H9 (cell line): ENCODE measurements around the gene GPR87. TPM values are rescaled to one million over a fixed set of nuclear protein-coding genes. Genes with fewer than 3 reads are reported as not detected.

Experiments used
- DNase-seq: peaks from one replicate; pipeline ENCODE4 v3.0.0-alpha.2; 2017
- H2AFZ ChIP-seq: one replicate; pipeline ENCODE4 v1.6.1; 2013; ENCODE audit warnings: mild to moderate bottlenecking, low read length, control low read depth, moderate library complexity
- H2AK5ac ChIP-seq: 2 replicates; pipeline ENCODE4 v1.6.1; 2013; ENCODE audit warnings: low read length, control low read depth, mixed read lengths; ENCODE audit not compliant: insufficient read length
- H2BK120ac ChIP-seq: one replicate; pipeline ENCODE4 v1.6.1; 2013; ENCODE audit warnings: low read depth, mild to moderate bottlenecking, low read length, control low read depth, inconsistent platforms; ENCODE audit not compliant: poor library complexity, severe bottlenecking
- H2BK12ac ChIP-seq: 2 replicates; pipeline ENCODE4 v1.6.1; 2013; ENCODE audit warnings: low read length, control low read depth, mixed read lengths, low read depth; ENCODE audit not compliant: insufficient read length
- H2BK15ac ChIP-seq: 2 replicates; pipeline ENCODE4 v1.6.1; 2013; ENCODE audit warnings: low read depth, low read length, control low read depth
- H2BK20ac ChIP-seq: one replicate; pipeline ENCODE4 v1.6.1; 2013; ENCODE audit warnings: low read depth, mild to moderate bottlenecking, low read length, control low read depth, inconsistent platforms; ENCODE audit not compliant: poor library complexity, severe bottlenecking
- H2BK5ac ChIP-seq: 2 replicates; pipeline ENCODE4 v1.6.1; 2013; ENCODE audit warnings: low read length, control low read depth, mixed read lengths; ENCODE audit not compliant: insufficient read length
- H3K14ac ChIP-seq: 2 replicates; pipeline ENCODE4 v1.6.1; 2013; ENCODE audit warnings: low read length, control low read depth; ENCODE audit not compliant: insufficient read depth
- H3K18ac ChIP-seq: 2 replicates; pipeline ENCODE4 v1.6.1; 2013; ENCODE audit warnings: low read depth, mild to moderate bottlenecking, mixed read lengths, low read length, control low read depth; ENCODE audit not compliant: insufficient read length
- H3K23ac ChIP-seq: 2 replicates; pipeline ENCODE4 v1.6.1; 2013; ENCODE audit warnings: low read length, control low read depth, mixed read lengths, low read depth; ENCODE audit not compliant: insufficient read length
- H3K23me2 ChIP-seq: 2 replicates; pipeline ENCODE4 v1.6.1; 2013; ENCODE audit warnings: low read depth, mild to moderate bottlenecking, mixed read lengths, low read length, control low read depth; ENCODE audit not compliant: insufficient read length, poor library complexity, severe bottlenecking
- H3K27ac ChIP-seq: 2 replicates; pipeline ENCODE4 v1.5.1; 2013; ENCODE audit warnings: low read length, control low read depth, mixed read lengths, low read depth; ENCODE audit not compliant: insufficient read length
- H3K27me3 ChIP-seq: 2 replicates; pipeline ENCODE4 v1.6.1; 2013; ENCODE audit warnings: low read length, control low read depth, inconsistent platforms; ENCODE audit not compliant: insufficient read depth
- H3K4ac ChIP-seq: 2 replicates; pipeline ENCODE4 v1.6.1; 2013; ENCODE audit warnings: low read depth, mild to moderate bottlenecking, control low read depth, inconsistent platforms, low read length, moderate library complexity
- H3K4me1 ChIP-seq: 2 replicates; pipeline ENCODE4 v1.6.1; 2013; ENCODE audit warnings: low read length, control low read depth, inconsistent platforms; ENCODE audit not compliant: insufficient read depth
- H3K4me2 ChIP-seq: 2 replicates; pipeline ENCODE4 v1.6.1; 2013; ENCODE audit warnings: low read length, control low read depth, mixed read lengths; ENCODE audit not compliant: insufficient read length, insufficient read depth
- H3K56ac ChIP-seq: 2 replicates; pipeline ENCODE4 v1.6.1; 2013; ENCODE audit warnings: low read depth, mild to moderate bottlenecking, mixed read lengths, low read length, control low read depth; ENCODE audit not compliant: insufficient read length
- H3K79me1 ChIP-seq: 2 replicates; pipeline ENCODE4 v1.6.1; 2013; ENCODE audit warnings: low read depth, mild to moderate bottlenecking, moderate library complexity, low read length, control low read depth, inconsistent platforms; ENCODE audit not compliant: insufficient read depth, poor library complexity, severe bottlenecking
- H3K79me2 ChIP-seq: 2 replicates; pipeline ENCODE4 v1.6.1; 2013; ENCODE audit warnings: low read length, control low read depth, inconsistent platforms; ENCODE audit not compliant: insufficient read depth
- H3K9ac ChIP-seq: 2 replicates; pipeline ENCODE4 v1.6.1; 2013; ENCODE audit warnings: low read length, control low read depth, mixed read lengths; ENCODE audit not compliant: insufficient read length; ENCODE audit errors: extremely low read depth
- H3K9me3 ChIP-seq: one replicate; pipeline ENCODE4 v1.6.1; 2013; ENCODE audit warnings: low read depth, low read length, inconsistent platforms; ENCODE audit not compliant: control insufficient read depth
- H3T11ph ChIP-seq: one replicate; pipeline ENCODE4 v1.6.1; 2013; ENCODE audit warnings: mild to moderate bottlenecking, low read length, control low read depth, inconsistent platforms
- H4K20me1 ChIP-seq: one replicate; pipeline ENCODE4 v1.6.1; 2013; ENCODE audit not compliant: control insufficient read depth, insufficient read length, insufficient read depth
- H4K5ac ChIP-seq: 2 replicates; pipeline ENCODE4 v1.6.1; 2013; ENCODE audit warnings: low read depth, mild to moderate bottlenecking, mixed read lengths, low read length, control low read depth; ENCODE audit not compliant: insufficient read length
- H4K8ac ChIP-seq: replicated peaks from 2 replicates; pipeline ENCODE4 v1.6.1; 2013; ENCODE audit warnings: low read length, control low read depth, mixed read lengths, low read depth; ENCODE audit not compliant: insufficient read length
- H4K91ac ChIP-seq: 2 replicates; pipeline ENCODE4 v1.6.1; 2013; ENCODE audit warnings: low read depth, mild to moderate bottlenecking, moderate library complexity, mixed read lengths, low read length, control low read depth; ENCODE audit not compliant: insufficient read length
- H3K27ac Mint-ChIP-seq, 3 experiments: 2 replicates in 2 of 3; 3 replicates in 1 of 3; pipeline ENCODE4 v1.8.0; 2020 to 2021; ENCODE audit warnings: mixed read lengths in 3 of 3, mild to moderate bottlenecking in 1 of 3, moderate library complexity in 1 of 3
- H3K27me3 Mint-ChIP-seq: 2 replicates; pipeline ENCODE4 v1.8.0; 2021; ENCODE audit warnings: low read depth, mild to moderate bottlenecking, moderate library complexity, mixed read lengths
- H3K36me3 Mint-ChIP-seq, 3 experiments: 2 replicates in 2 of 3; 3 replicates in 1 of 3; pipeline ENCODE4 v1.8.0; 2020 to 2021; ENCODE audit warnings: low read depth in 3 of 3, mixed read lengths in 3 of 3; ENCODE audit not compliant: insufficient read depth in 1 of 3
- H3K4me1 Mint-ChIP-seq, 2 experiments: 2 replicates each; pipeline ENCODE4 v1.8.0; 2020; ENCODE audit warnings: mixed read lengths in 2 of 2
- H3K4me3 Mint-ChIP-seq, 2 experiments: 2 replicates in 1 of 2; 3 replicates in 1 of 2; pipeline ENCODE4 v1.8.0; 2020 to 2021; ENCODE audit warnings: mild to moderate bottlenecking in 2 of 2, mixed read lengths in 2 of 2, moderate library complexity in 1 of 2
- H3K9me3 Mint-ChIP-seq, 2 experiments: 2 replicates in 1 of 2; 3 replicates in 1 of 2; pipeline ENCODE4 v1.8.0; 2020; ENCODE audit warnings: mild to moderate bottlenecking in 2 of 2, mixed read lengths in 2 of 2, moderate library complexity in 1 of 2
- WGBS: extraction: QIAGEN DNeasy Blood & Tissue Kit; methylation state at CpG from one replicate; pipeline ENCODE4 v1.1.7; 2013; ENCODE audit warnings: missing lambda C conversion rate, low lambda C conversion rate, mixed read lengths; ENCODE audit not compliant: insufficient read length; ENCODE audit errors: extremely low coverage; 5-methylcytosine and 5-hydroxymethylcytosine counted together
- total RNA-seq: library from RNA; stranded (reverse); gene quantifications from 2 replicates; pipeline ENCODE4 v1.2.1, GENCODE V29; 2021
- TF ChIP-seq, protein P1 (sequence below): fragments of 200-600 bp; sonication (generic); conservative IDR thresholded peaks from 3 replicates; pipeline ENCODE4 v1.8.0; 2021; ENCODE audit warnings: antibody characterized with exemption, mild to moderate bottlenecking

The GPR87 gene
- total RNA-seq, 1 experiment from 2014 or later: 0.33 TPM

DNA sequence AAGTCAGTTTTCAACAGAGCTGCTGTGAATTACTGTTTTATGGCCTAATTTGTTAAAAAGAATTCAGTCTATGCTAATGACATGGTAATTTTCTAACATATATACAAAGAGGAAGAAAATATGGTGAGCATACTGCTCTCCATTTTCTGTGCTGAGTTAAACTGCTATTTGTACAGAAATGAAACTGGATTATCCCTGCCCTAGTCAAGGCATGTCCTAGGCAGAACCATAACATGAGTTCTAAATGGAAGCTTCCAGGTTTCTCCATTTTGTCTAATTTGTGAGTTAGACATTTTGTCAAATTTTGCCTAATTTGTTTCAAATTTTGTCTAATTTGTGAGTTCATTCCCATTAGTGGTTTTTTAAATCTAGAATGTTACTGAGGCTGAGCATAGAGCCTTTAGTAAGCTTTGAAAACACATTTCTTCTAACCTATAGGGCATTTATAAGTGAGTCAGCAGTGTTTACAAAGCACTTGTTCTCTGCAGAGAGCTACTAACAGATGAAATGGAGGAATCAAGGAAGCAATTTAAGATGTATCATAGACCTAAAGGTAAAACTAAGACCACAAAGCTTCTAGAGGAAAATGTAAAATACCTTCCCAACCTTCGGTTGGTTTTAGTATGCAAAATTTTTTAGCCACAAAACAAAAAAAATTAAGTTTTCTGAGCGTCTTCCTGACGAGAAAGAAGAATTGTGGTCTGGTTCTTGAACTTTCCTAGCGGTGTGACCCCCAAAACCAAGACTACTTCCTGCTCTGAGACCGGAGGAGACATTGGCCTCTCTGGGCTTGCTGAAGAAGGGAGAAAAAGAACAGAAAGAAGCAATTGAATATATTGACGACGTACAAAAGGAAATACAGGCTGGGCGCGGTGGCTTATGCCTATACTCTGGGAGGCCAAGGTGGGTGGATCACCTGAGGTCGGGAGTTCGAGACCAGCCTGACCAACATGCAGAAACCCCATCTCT is 48.1 kb downstream of the GPR87 start:
- Histone ChIP-seq H4K5ac (no peak overlapping the region), H3K18ac (no peak overlapping the region), H2AK5ac (no peak overlapping the region), H3K56ac (no peak overlapping the region), H2AFZ (no peak overlapping the region), H2BK5ac (no peak overlapping the region), H3K79me2 (no peaks in the 10 kb centered on the region), H2BK15ac (no peak overlapping the region), H2BK20ac (no peak overlapping the region), H3K27me3 (no peaks in the 10 kb centered on the region), H3K4me2 (no peak overlapping the region), H3K14ac (no peak overlapping the region), H3K9ac (no peak overlapping the region), H4K20me1 (no peaks in the 10 kb centered on the region), H3K4ac (no peak overlapping the region), H3K9me3 (no peaks in the 10 kb centered on the region), H3K27ac (no peak overlapping the region), H3K23ac (no peak overlapping the region), H4K8ac (no peak overlapping the region), H2BK120ac (no peak overlapping the region), H3K79me1 (no peaks in the 10 kb centered on the region), H3T11ph (no peak overlapping the region), H3K23me2 (no peaks in the 10 kb centered on the region), H4K91ac (no peak overlapping the region), H3K4me1 (peaks cover 2% of the 10 kb centered on the region; the same call in 1 of the 2 replicates), H2BK12ac (no peak overlapping the region)
- no peak for DNase-seq
- TF ChIP-seq, protein P1, sequence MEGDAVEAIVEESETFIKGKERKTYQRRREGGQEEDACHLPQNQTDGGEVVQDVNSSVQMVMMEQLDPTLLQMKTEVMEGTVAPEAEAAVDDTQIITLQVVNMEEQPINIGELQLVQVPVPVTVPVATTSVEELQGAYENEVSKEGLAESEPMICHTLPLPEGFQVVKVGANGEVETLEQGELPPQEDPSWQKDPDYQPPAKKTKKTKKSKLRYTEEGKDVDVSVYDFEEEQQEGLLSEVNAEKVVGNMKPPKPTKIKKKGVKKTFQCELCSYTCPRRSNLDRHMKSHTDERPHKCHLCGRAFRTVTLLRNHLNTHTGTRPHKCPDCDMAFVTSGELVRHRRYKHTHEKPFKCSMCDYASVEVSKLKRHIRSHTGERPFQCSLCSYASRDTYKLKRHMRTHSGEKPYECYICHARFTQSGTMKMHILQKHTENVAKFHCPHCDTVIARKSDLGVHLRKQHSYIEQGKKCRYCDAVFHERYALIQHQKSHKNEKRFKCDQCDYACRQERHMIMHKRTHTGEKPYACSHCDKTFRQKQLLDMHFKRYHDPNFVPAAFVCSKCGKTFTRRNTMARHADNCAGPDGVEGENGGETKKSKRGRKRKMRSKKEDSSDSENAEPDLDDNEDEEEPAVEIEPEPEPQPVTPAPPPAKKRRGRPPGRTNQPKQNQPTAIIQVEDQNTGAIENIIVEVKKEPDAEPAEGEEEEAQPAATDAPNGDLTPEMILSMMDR: no peak
- Mint-ChIP-seq H3K27ac (peak overlapping the region in 2 of 3 experiments; percentile 71 to 74; a peak in 2 of 7 replicates), H3K27me3 (no peaks in the 10 kb centered on the region), H3K9me3 (no peaks in the 10 kb centered on the region), H3K4me1 (peaks cover 15 to 18% of the 10 kb centered on the region in 2 experiments), H3K36me3 (peaks cover 0 to 7% (median 3%) of the 10 kb centered on the region in 3 experiments; a peak in 3 of 7 replicates), H3K4me3 (no peak overlapping the region)
- WGBS: no CpG with 5 or more reads among the region's 11 CpGs
